Prostate gland (tissue), 2 donors: ENCODE results near the gene PHF3. TPM values are rescaled to one million over a fixed set of nuclear protein-coding genes. Genes with fewer than 3 reads are reported as not detected.

ENCODE experiments used
- DNase-seq: peaks from one replicate; pipeline ENCODE4 v3.0.0-alpha.2; 2019; ENCODE audit warnings: low spot score
- H3K27ac ChIP-seq, 2 donors: fragments of 200-600 bp; sonication (generic); 2 replicates each; pipeline ENCODE4 v1.5.1; 2017 to 2019
- H3K27me3 ChIP-seq: fragments of 200-600 bp; sonication (generic); replicated peaks from 2 replicates; pipeline ENCODE4 v1.5.1; 2019; ENCODE audit not compliant: insufficient read depth
- H3K36me3 ChIP-seq, 2 donors: fragments of 200-600 bp; sonication (generic); 1 replicate in 1 of 2; 2 replicates in 1 of 2; pipeline versions ENCODE4 v1.5.1 to v1.8.1; 2017 to 2019
- H3K4me1 ChIP-seq: fragments of 200-600 bp; sonication (generic); replicated peaks from 2 replicates; pipeline ENCODE4 v1.5.1; 2019
- H3K4me3 ChIP-seq, 2 donors: fragments of 200-600 bp; sonication (generic); 2 replicates each; pipeline ENCODE4 v1.5.1; 2017 to 2019
- H3K9me3 ChIP-seq: fragments of 200-600 bp; sonication (generic); 2 replicates; pipeline ENCODE4 v1.5.1; 2017
- POLR2A ChIP-seq: fragments of 450-650 bp; IDR thresholded peaks from one replicate; pipeline ENCODE4 v1.6.1; 2016; ENCODE audit warnings: antibody characterized with exemption, mild to moderate bottlenecking
- POLR2AphosphoS5 ChIP-seq: sonication (generic); formaldehyde crosslinking; IDR thresholded peaks from one replicate; pipeline ENCODE4 v1.6.1; 2017; ENCODE audit warnings: antibody characterized with exemption
- WGBS: methylation state at CpG from one replicate; pipeline ENCODE4 v1.1.5; 2018; 5-methylcytosine and 5-hydroxymethylcytosine counted together
- intact Hi-C: fragments of 100-400 bp; cut with DNase I; formaldehyde crosslinking; loops from one replicate; pipeline ENCODE4 v1.14.2; 2022
- total RNA-seq, 2 donors: library from RNA; depleted of rRNA; stranded (reverse); fragments of >200 nt; gene quantifications; one replicate each; pipeline ENCODE4 v1.1.0, GENCODE V29; 2016
- TF ChIP-seq, protein P1 (sequence below), 4 experiments: fragments of 200-600 bp in 2 of 4; fragments of 450-650 bp in 2 of 4; sonication (generic) in 2 of 4; IDR thresholded peaks; 1 replicate in 3 of 4; 2 replicates in 1 of 4; pipeline ENCODE4 v1.5.1; 2016 to 2019; ENCODE audit warnings: antibody characterized with exemption in 4 of 4, mild to moderate bottlenecking in 2 of 4, moderate library complexity in 2 of 4

The PHF3 gene
- total RNA-seq, 2 donors from 2014 or later, result 47.6 to 63.9 TPM

DNA sequence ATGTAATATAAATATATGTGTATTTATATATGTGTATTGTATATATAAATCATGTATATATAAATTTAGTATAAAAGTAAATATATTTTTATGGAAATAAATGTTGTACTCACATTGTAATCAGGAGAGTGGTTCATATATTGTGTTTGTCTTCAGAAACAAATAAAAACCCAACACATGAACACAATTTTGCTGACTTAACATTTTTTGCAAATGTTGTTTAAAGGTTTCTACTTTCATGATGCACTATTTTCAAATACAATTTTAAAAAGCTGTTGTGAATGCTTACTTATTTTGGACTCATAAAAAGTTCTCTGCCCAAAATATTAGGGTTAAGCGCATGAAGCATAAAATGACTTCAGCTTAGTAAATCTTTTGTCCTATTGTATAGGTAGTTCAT is 24.0 kb upstream of the PHF3 start:
- no peaks in the 10 kb centered on the region for H3K27me3 ChIP-seq
- intact Hi-C loops, result no loop called here
- no peaks in the 10 kb centered on the region for H3K36me3 ChIP-seq
- no peak overlapping the region for H3K27ac ChIP-seq
- WGBS, result 96% methylated on average over 1 of the region's 1 CpG
- H3K9me3 ChIP-seq, result no peaks in the 10 kb centered on the region
- no peak overlapping the region for H3K4me3 ChIP-seq
- no peak for DNase-seq
- no peaks in the 10 kb centered on the region for H3K4me1 ChIP-seq
- no peak for TF ChIP-seq POLR2AphosphoS5
- TF ChIP-seq POLR2A, result no peak
- TF ChIP-seq, protein P1, sequence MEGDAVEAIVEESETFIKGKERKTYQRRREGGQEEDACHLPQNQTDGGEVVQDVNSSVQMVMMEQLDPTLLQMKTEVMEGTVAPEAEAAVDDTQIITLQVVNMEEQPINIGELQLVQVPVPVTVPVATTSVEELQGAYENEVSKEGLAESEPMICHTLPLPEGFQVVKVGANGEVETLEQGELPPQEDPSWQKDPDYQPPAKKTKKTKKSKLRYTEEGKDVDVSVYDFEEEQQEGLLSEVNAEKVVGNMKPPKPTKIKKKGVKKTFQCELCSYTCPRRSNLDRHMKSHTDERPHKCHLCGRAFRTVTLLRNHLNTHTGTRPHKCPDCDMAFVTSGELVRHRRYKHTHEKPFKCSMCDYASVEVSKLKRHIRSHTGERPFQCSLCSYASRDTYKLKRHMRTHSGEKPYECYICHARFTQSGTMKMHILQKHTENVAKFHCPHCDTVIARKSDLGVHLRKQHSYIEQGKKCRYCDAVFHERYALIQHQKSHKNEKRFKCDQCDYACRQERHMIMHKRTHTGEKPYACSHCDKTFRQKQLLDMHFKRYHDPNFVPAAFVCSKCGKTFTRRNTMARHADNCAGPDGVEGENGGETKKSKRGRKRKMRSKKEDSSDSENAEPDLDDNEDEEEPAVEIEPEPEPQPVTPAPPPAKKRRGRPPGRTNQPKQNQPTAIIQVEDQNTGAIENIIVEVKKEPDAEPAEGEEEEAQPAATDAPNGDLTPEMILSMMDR (IDR thresholded peaks at IDR 0.05), result no peak

DNA sequence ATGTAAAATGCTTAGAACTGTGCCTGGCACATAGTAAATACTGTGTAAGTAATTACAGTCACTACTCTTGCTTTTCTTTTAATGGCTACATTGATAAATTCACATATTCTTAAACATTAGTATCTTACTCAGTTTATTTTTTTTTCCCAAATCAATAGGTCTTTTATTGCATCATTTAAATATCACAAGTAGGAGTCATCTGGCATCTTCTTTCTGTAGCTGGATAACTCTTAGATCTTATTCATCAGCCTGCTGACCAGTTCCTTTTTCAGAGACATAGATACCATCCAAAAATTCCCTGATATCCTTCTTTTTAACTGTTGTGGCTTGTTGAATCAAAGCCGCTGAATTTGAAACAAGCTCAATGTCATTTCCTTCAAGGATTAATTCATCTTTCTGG is 20.0 kb upstream of the PHF3 start:
- intact Hi-C loops, result no loop called here
- no peaks in the 10 kb centered on the region for H3K27me3 ChIP-seq
- H3K36me3 ChIP-seq, result no peaks in the 10 kb centered on the region
- no peak overlapping the region for H3K27ac ChIP-seq
- H3K4me1 ChIP-seq, result no peaks in the 10 kb centered on the region
- 92% methylated on average over 1 of the region's 1 CpG for WGBS
- TF ChIP-seq, protein P1 (IDR thresholded peaks at IDR 0.05), result no peak
- TF ChIP-seq POLR2AphosphoS5, result no peak
- TF ChIP-seq POLR2A, result no peak
- H3K9me3 ChIP-seq, result no peaks in the 10 kb centered on the region
- no peak overlapping the region for H3K4me3 ChIP-seq
- DNase-seq, result no peak

DNA sequence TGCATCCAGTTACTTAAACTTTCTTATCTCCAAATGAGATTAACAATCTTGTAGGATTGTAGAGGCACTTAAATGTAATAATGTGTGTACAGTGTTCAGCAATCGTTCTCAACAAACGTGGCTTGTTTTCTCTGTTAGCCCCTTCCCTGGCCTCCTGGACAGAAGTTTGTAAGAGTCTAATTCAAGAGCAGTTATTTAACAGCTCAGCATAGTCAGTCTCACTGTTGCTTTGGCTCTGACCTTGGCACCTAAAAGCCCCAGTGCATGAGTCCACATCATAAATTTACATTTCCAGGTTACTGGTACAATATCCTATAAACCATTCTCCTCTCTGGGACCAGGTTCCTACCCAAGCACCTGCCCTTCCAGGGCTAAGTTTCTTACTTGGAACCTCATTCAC is 11.5 kb upstream of the PHF3 start:
- TF ChIP-seq POLR2AphosphoS5 (no peak), POLR2A (no peak)
- TF ChIP-seq, protein P1 (IDR thresholded peaks at IDR 0.05), result no peak
- Histone ChIP-seq H3K9me3 (no peaks in the 10 kb centered on the region), H3K36me3 (no peaks in the 10 kb centered on the region), H3K4me3 (no peak overlapping the region), H3K27ac (no peak overlapping the region), H3K4me1 (no peaks in the 10 kb centered on the region), H3K27me3 (no peaks in the 10 kb centered on the region)
- intact Hi-C loops, result no loop called here
- 59% methylated on average over 2 of the region's 2 CpGs for WGBS
- DNase-seq, result no peak

DNA sequence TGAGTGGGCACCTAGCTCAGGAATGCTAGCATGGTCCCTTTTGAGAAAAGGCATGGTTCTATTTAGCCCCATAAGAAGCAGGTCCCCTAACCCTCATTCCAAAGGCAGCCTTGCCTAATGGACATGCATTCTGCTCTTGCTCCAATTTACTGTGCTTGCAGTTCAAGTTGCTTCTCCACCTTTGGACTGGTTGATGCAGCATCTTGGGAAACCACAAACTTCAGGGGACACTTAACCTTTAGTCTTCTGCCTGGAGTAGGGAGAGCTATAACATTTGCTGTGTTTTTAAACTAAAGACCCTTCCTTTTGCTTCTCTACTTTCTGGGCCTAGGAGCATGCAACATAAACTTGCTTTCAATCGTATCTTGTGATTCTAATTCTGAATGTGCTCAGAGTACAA is 5.1 kb upstream of the PHF3 start:
- DNase-seq, result no peak
- intact Hi-C loops, result no loop called here
- no peak overlapping the region for H3K4me3 ChIP-seq
- no peaks in the 10 kb centered on the region for H3K9me3 ChIP-seq
- no peaks in the 10 kb centered on the region for H3K27me3 ChIP-seq
- no peak overlapping the region for H3K27ac ChIP-seq
- TF ChIP-seq, protein P1 (IDR thresholded peaks at IDR 0.05), result no peak
- TF ChIP-seq POLR2AphosphoS5, result no peak
- TF ChIP-seq POLR2A, result no peak
- H3K36me3 ChIP-seq, result no peaks in the 10 kb centered on the region
- 92% methylated on average over 1 of the region's 1 CpG for WGBS
- no peaks in the 10 kb centered on the region for H3K4me1 ChIP-seq

DNA sequence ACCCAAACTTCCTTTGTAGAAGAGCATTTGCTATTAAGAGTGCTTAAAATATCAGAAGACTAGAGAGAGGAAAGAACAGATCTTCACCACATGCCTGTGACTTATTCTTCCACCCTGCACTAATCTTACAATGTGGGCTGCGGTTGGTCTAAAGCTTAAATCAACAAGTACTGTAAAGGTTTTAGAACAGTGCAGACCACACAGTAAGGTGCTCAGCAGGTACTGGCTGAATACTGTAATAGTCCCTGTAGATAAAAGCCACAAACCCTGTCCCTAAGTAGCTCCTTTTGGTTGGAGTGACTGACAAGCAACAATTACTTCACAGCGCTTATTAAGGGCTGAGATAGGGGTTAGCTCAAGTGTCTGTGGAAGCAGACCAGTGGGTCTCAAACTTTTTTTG is 972 bp upstream of the PHF3 start:
- WGBS, result 43% methylated on average over 2 of the region's 2 CpGs
- DNase-seq, result no peak
- Histone ChIP-seq H3K27me3 (no peaks in the 10 kb centered on the region), H3K27ac (no peak overlapping the region), H3K4me1 (peaks cover 6% of the 10 kb centered on the region), H3K4me3 (no peak overlapping the region), H3K36me3 (no peaks in the 10 kb centered on the region), H3K9me3 (no peaks in the 10 kb centered on the region)
- TF ChIP-seq POLR2AphosphoS5 (no peak), POLR2A (no peak)
- TF ChIP-seq, protein P1 (IDR thresholded peaks at IDR 0.05), result no peak
- intact Hi-C loops, result loop anchor here (5.0 kb wide), 1 partner anchor 62 kb away; the partner anchor contains the start of genes LOC128125822 and PTP4A1
